ENCODE data around the gene SEMA3C.

DNA sequence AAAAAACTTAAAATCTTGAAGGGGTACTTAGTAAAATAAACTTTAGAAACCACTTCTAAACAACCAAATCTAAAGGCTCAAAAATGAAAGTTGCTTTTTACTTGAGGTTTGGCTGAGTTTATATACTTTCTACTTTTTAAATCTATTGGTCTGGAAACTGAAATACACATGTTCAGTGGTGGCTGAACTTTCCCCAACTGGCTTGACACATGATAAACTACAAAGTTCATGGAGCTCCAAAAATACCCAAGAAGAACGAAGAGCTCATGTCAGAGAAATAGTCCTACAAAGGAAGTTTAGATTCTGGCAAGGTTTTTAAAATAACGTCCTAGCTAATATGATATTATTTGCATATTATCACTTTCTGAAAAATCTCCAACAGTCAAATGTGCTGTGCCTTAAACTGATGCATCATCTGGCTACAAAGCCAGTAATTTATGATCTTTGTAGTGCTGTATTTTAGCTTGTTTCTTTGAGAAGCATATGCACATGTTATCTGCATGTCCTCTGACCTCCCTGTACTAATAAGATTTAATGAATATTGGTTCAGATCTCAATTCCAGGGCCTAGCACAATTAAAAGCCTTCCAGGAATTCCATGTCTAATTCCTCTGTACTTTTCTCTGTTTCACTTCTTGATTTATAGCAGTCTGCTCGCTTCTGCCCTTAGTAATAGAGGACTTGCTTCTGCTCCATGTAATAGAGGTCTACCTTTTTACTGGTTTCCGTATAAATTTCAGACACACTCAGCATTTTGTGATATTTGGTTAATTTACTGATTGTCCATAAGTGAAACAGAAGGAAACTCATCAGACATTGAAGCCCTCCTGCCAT is 28.2 kb downstream of the SEMA3C start:
- TF ChIP-seq, protein P1, sequence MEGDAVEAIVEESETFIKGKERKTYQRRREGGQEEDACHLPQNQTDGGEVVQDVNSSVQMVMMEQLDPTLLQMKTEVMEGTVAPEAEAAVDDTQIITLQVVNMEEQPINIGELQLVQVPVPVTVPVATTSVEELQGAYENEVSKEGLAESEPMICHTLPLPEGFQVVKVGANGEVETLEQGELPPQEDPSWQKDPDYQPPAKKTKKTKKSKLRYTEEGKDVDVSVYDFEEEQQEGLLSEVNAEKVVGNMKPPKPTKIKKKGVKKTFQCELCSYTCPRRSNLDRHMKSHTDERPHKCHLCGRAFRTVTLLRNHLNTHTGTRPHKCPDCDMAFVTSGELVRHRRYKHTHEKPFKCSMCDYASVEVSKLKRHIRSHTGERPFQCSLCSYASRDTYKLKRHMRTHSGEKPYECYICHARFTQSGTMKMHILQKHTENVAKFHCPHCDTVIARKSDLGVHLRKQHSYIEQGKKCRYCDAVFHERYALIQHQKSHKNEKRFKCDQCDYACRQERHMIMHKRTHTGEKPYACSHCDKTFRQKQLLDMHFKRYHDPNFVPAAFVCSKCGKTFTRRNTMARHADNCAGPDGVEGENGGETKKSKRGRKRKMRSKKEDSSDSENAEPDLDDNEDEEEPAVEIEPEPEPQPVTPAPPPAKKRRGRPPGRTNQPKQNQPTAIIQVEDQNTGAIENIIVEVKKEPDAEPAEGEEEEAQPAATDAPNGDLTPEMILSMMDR (IDR thresholded peaks at IDR 0.05; ENCODE audit: borderline replicate concordance, extremely low read depth, low read length, poor library complexity, severe bottlenecking), result no peak
- no peak for TF ChIP-seq EZH2 (IDR thresholded peaks at IDR 0.05; ENCODE audit: borderline replicate concordance, low read depth, low read length, severe bottlenecking)
